NT2/D1 (cell line): ENCODE results near the gene ANKRD50.

Experiments
- DNase-seq: peaks from one replicate; pipeline ENCODE4 v3.0.0-alpha.2; 2011; ENCODE audit warnings: low read depth, low spot score
- H3K27me3 ChIP-seq: 2 replicates; pipeline ENCODE4 v1.6.0; 2011; ENCODE audit warnings: mild to moderate bottlenecking; ENCODE audit not compliant: insufficient read length, insufficient read depth
- H3K36me3 ChIP-seq: 2 replicates; pipeline ENCODE4 v1.6.1; 2011; ENCODE audit warnings: mild to moderate bottlenecking, low read length, mixed read lengths; ENCODE audit not compliant: insufficient read depth, insufficient read length
- H3K4me1 ChIP-seq: 2 replicates; pipeline ENCODE4 v1.5.1; 2011; ENCODE audit not compliant: insufficient read depth, insufficient read length
- H3K4me3 ChIP-seq: 2 replicates; pipeline ENCODE4 v1.5.1; 2011; ENCODE audit warnings: low read depth; ENCODE audit not compliant: insufficient read length
- H3K9ac ChIP-seq: 2 replicates; pipeline ENCODE4 v1.6.0; 2011; ENCODE audit warnings: low read depth; ENCODE audit not compliant: insufficient read length
- H3K9me3 ChIP-seq: 2 replicates; pipeline ENCODE4 v1.5.1; 2011; ENCODE audit warnings: mild to moderate bottlenecking, low read length; ENCODE audit not compliant: insufficient read depth
- SUZ12 ChIP-seq: IDR thresholded peaks from 2 replicates; pipeline ENCODE4 v1.6.1; 2011; ENCODE audit not compliant: insufficient read length, insufficient read depth; ENCODE audit errors: extremely low read depth
- YY1 ChIP-seq: IDR thresholded peaks from 2 replicates; pipeline ENCODE4 v1.6.1; 2011; ENCODE audit not compliant: insufficient read length, insufficient read depth
- ZNF274 ChIP-seq: IDR thresholded peaks from 2 replicates; pipeline ENCODE4 v1.6.1; 2011; ENCODE audit warnings: mild to moderate bottlenecking, low read depth, low read length

Gene ANKRD50

DNA sequence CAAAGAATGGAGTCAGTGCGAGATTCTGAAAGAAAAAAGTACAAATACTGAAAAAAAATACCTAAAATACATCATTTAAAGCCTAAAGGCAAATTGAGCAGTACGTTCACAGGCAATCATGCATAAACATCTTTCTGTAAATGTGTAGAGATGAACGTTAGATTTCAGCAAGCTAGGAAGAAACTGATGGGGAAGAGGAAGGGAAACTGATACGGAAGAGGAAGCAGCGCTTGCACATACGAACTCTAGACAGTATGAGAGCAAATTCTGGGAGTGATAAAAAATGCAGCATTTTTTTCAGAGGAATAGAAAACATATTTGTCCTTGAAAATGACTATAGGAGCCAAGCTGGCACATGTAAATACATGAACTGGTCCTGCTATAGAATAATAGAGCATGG, 9.4 kb downstream of the ANKRD50 start:
- Histone ChIP-seq H3K9ac (no peak overlapping the region), H3K36me3 (peaks cover 36% of the 10 kb centered on the region), H3K4me3 (no peak overlapping the region), H3K27me3 (no peaks in the 10 kb centered on the region), H3K9me3 (no peaks in the 10 kb centered on the region), H3K4me1 (no peaks in the 10 kb centered on the region)
- TF ChIP-seq ZNF274 (no peak), SUZ12 (no peak), YY1 (no peak)
- no peak for DNase-seq

DNA sequence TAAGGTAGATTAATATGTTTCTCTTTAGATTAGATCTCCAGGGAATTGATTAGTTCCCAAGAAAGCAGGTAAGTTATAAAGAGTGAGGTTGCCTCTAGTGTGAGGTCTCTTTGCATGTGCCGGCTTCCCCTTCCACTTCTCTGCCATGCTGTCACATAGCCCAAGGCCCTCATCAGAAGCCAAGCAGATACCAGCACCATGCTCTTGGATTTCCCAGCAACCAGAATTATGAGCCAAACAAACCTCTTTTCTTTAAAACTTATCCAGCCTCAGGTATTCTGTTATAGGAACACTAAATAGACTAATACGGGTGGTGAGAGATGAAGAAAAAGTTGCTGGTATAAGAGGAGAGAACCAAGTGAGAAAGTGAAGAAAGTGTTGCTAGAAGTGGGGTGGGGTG, 15.1 kb downstream of the ANKRD50 start:
- no peak for TF ChIP-seq SUZ12
- no peak for TF ChIP-seq YY1
- no peak for TF ChIP-seq ZNF274
- Histone ChIP-seq H3K9ac (no peak overlapping the region), H3K36me3 (peaks cover 12% of the 10 kb centered on the region), H3K9me3 (no peaks in the 10 kb centered on the region; the same call in 1 of the 2 replicates), H3K4me3 (no peak overlapping the region), H3K27me3 (no peaks in the 10 kb centered on the region), H3K4me1 (no peaks in the 10 kb centered on the region)
- DNase-seq, result no peak

DNA sequence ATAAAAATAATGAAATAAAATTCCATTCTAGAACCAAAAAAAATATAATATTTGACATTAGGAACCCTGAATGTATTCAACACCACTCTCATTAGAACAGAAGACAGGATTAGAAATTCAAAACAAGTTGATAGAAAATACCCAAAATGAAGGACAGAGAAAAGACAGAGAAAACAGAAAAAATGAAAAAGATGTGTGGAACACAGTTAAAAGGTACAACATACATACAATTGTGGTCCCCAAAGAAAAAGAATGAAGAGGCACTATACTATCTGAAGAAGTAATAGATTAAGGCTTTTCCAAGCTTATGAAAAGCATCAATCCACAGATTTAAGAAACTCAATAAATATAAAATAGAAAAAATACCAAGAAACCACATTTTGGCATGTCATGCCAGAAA, 16.4 kb downstream of the ANKRD50 start:
- TF ChIP-seq SUZ12 (no peak), ZNF274 (no peak), YY1 (no peak)
- no peaks in the 10 kb centered on the region; the same call in 1 of the 2 replicates for H3K9me3 ChIP-seq
- no peaks in the 10 kb centered on the region for H3K4me1 ChIP-seq
- no peak overlapping the region for H3K4me3 ChIP-seq
- H3K36me3 ChIP-seq, result peaks cover 12% of the 10 kb centered on the region
- DNase-seq, result no peak
- no peaks in the 10 kb centered on the region for H3K27me3 ChIP-seq
- H3K9ac ChIP-seq, result no peak overlapping the region

DNA sequence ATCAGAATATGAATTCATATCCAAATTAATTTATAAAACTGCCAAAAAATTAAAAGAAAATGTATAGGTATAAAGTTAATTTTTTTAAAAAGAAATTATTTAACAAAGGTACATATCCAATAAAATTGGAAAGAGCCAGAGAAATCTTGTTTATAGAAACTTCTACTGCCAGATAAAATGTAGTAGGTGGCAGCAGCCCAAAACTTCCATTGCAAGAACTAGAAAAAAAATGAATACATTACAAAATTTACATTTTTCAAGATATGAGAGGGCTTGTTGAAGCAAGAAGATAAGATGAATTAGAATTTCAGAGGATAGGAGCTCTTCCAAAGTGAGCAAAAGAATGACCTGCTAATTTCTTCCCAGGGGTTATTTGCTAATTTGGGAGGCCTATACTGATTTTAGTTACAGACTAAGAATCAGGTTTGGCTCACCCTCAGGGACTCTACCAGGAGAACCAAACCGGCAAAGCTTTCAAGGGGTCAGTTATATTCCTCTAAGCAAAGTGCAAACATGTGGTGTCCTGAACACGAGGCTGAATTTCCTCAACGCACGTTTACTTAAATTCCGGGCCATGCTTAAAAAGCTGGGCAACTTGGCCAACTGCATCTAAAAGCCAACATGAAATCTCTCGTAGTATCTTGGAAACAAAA, 17.5 kb downstream of the ANKRD50 start:
- no peak overlapping the region for H3K4me3 ChIP-seq
- no peak overlapping the region for H3K9ac ChIP-seq
- DNase-seq, result no peak
- H3K9me3 ChIP-seq, result no peaks in the 10 kb centered on the region; the same call in 1 of the 2 replicates
- TF ChIP-seq ZNF274 (no peak), YY1 (no peak), SUZ12 (no peak)
- no peaks in the 10 kb centered on the region for H3K4me1 ChIP-seq
- H3K27me3 ChIP-seq, result no peaks in the 10 kb centered on the region
- H3K36me3 ChIP-seq, result peaks cover 7% of the 10 kb centered on the region

DNA sequence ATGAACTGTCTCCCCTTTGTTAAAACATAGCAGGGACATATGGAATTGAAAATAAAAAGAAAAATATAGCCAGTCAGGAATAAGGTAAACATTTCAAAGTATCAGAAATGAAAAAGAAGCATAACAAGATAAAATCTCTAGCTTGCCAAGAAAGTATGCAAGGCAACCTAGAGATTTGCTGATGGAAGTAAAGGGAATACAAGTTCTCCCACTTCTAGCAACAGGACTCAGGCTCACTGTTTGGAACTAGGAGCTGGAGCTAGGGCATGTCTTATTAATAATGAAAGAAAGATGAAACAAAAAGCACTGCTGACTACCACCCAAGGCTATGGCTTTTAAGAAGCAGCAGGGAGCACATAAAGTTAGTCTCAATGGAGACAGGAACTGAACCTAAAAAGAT, 18.2 kb downstream of the ANKRD50 start:
- Histone ChIP-seq H3K4me3 (no peak overlapping the region), H3K9me3 (no peaks in the 10 kb centered on the region; the same call in 1 of the 2 replicates), H3K9ac (no peak overlapping the region), H3K27me3 (no peaks in the 10 kb centered on the region), H3K4me1 (no peaks in the 10 kb centered on the region), H3K36me3 (peaks cover 11% of the 10 kb centered on the region)
- TF ChIP-seq SUZ12 (no peak), YY1 (no peak), ZNF274 (no peak)
- DNase-seq, result no peak

DNA sequence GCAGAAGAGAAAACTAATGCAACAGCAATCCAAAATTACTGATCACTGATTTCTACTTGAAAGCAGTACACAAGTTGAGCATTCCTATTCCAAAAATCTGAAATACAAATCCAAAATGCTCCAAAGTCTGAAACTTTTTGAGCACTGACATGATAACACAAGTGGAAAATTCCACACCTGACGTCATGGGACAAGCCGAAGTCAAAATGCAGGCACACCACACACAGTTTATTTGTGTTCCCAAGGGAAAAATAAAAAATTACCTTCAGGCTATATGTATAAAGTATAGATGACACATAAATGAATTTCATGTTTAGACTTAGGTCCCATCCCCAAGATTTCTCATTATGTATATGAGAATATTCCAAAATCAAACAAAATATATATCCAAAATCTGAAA, 20.7 kb downstream of the ANKRD50 start:
- H3K27me3 ChIP-seq, result no peaks in the 10 kb centered on the region
- H3K36me3 ChIP-seq, result peaks cover 7% of the 10 kb centered on the region
- no peak overlapping the region for H3K4me3 ChIP-seq
- TF ChIP-seq ZNF274 (no peak), YY1 (no peak), SUZ12 (no peak)
- H3K9ac ChIP-seq, result no peak overlapping the region
- no peak for DNase-seq
- H3K4me1 ChIP-seq, result no peaks in the 10 kb centered on the region
- H3K9me3 ChIP-seq, result no peaks in the 10 kb centered on the region; the same call in 1 of the 2 replicates

DNA sequence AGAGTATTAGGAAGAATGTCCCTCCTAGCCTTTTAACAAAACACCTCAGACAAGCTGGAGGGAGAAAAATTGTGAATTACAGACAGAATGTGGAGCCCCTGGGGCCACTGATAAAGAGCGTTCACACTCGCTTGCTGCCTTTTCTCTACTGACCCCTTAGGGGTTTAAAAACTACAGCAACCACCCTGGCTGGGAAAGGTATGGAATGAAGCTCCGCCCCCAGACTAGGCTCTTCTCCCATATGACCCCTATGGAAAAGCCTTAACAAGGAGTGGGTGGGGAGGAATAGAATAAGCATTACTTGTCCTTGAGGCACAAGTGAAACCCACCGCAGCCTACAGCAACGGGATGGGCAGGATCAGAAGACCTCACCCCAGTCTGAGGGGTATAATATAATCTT, 26.3 kb downstream of the ANKRD50 start:
- no peaks in the 10 kb centered on the region for H3K4me1 ChIP-seq
- no peak overlapping the region for H3K9ac ChIP-seq
- no peak overlapping the region for H3K4me3 ChIP-seq
- peak; percentile 2 for DNase-seq
- no peaks in the 10 kb centered on the region for H3K27me3 ChIP-seq
- TF ChIP-seq ZNF274 (no peak), YY1 (no peak), SUZ12 (no peak)
- H3K36me3 ChIP-seq, result peaks cover 4% of the 10 kb centered on the region
- H3K9me3 ChIP-seq, result no peaks in the 10 kb centered on the region
